HG03039 (cell line): ENCODE measurements around the gene NHLRC1.

Source experiments
- ATAC-seq: cut with Tn5 transposase; IDR thresholded peaks from one replicate; pipeline ENCODE4 v1.9.1; 2021; ENCODE audit warnings: mild to moderate bottlenecking, moderate library complexity; ENCODE audit not compliant: unreplicated experiment

Gene NHLRC1

GRCh38 chr6:18139935-18140621 lies 17.6 kb upstream of the NHLRC1 start:
- ATAC-seq = no peak

- no peak for ATAC-seq
These were observed 16.4 kb upstream of the NHLRC1 start for GRCh38 chr6:18138906-18139305.

GRCh38 chr6:18136260-18136659 lies 13.8 kb upstream of the NHLRC1 start:
- ATAC-seq = no peak

- ATAC-seq = no peak
These were observed 12.7 kb upstream of the NHLRC1 start for GRCh38 chr6:18135171-18135570.

GRCh38 chr6:18132346-18132745 lies 9.9 kb upstream of the NHLRC1 start:
- no peak for ATAC-seq

GRCh38 chr6:18126121-18126520 lies 3.6 kb upstream of the NHLRC1 start:
- ATAC-seq = no peak

GRCh38 chr6:18121580-18122127 lies 823 bp downstream of the NHLRC1 start:
- ATAC-seq = no peak

GRCh38 chr6:18119236-18119635 lies 3.2 kb downstream of the NHLRC1 start:
- ATAC-seq = no peak

- no peak for ATAC-seq
These were observed 4.1 kb downstream of the NHLRC1 start for GRCh38 chr6:18118330-18118729.

- no peak for ATAC-seq
These were observed 5.3 kb downstream of the NHLRC1 start for GRCh38 chr6:18117136-18117535.

GRCh38 chr6:18115356-18115755 lies 7.1 kb downstream of the NHLRC1 start:
- ATAC-seq = no peak

- no peak for ATAC-seq
These were observed 12.3 kb downstream of the NHLRC1 start for GRCh38 chr6:18110162-18110561.

GRCh38 chr6:18107061-18107460 lies 15.4 kb downstream of the NHLRC1 start:
- no peak for ATAC-seq

GRCh38 chr6:18102783-18103509 lies 19.5 kb downstream of the NHLRC1 start:
- ATAC-seq = no peak

- ATAC-seq = no peak
These were observed 20.6 kb downstream of the NHLRC1 start for GRCh38 chr6:18101873-18102272.

GRCh38 chr6:18101271-18101670 lies 21.2 kb downstream of the NHLRC1 start:
- ATAC-seq = no peak

- ATAC-seq = no peak
These were observed 22.2 kb downstream of the NHLRC1 start for GRCh38 chr6:18100296-18100695.

GRCh38 chr6:18099511-18099910 lies 23.0 kb downstream of the NHLRC1 start:
- ATAC-seq = no peak

- ATAC-seq = no peak
These were observed 26.1 kb downstream of the NHLRC1 start for GRCh38 chr6:18096423-18096822.

GRCh38 chr6:18091382-18091781 lies 31.1 kb downstream of the NHLRC1 start:
- ATAC-seq = no peak

GRCh38 chr6:18090349-18090786 lies 32.1 kb downstream of the NHLRC1 start:
- ATAC-seq = no peak
